Activated T-cell treated with anti-CD3 and anti-CD28 coated beads, Interleukin-2, amount 50 U/mL, for 72 hours (primary cell): ENCODE results near the gene SYTL2. TPM values are rescaled to one million over a fixed set of nuclear protein-coding genes. Genes with fewer than 3 reads are reported as not detected.

ENCODE experiments used
- ATAC-seq, 2 donors: fragments of 150-1000 bp; cut with Tn5 transposase; replicated peaks in 1 of 2; 2 replicates each; pipeline ENCODE4 v1.10.0; 2021; ENCODE audit warnings: moderate library complexity in 2 of 2, mild to moderate bottlenecking in 1 of 2
- DNase-seq, 2 donors: peaks; one replicate each; pipeline ENCODE4 v3.0.0; 2021 to 2022; ENCODE audit warnings: mixed read lengths in 1 of 2
- H3K27ac Mint-ChIP-seq: one replicate; pipeline ENCODE4 v1.8.0; 2022; ENCODE audit warnings: mild to moderate bottlenecking, moderate library complexity, mixed read lengths
- H3K27me3 Mint-ChIP-seq: one replicate; pipeline ENCODE4 v1.8.0; 2022; ENCODE audit warnings: low read depth, mixed read lengths
- H3K36me3 Mint-ChIP-seq, 2 donors: one replicate each; pipeline ENCODE4 v1.8.0; 2022; ENCODE audit warnings: mixed read lengths in 2 of 2, mild to moderate bottlenecking in 1 of 2; ENCODE audit not compliant: insufficient read depth in 2 of 2
- H3K4me1 Mint-ChIP-seq: one replicate; pipeline ENCODE4 v1.8.0; 2022; ENCODE audit warnings: low read depth, mixed read lengths
- H3K4me3 Mint-ChIP-seq, 2 donors: one replicate each; pipeline ENCODE4 v1.8.0; 2022; ENCODE audit warnings: mild to moderate bottlenecking in 2 of 2, mixed read lengths in 2 of 2, moderate library complexity in 2 of 2
- H3K9me3 Mint-ChIP-seq, 2 donors: one replicate each; pipeline ENCODE4 v1.8.0; 2022; ENCODE audit warnings: mixed read lengths in 2 of 2
- total RNA-seq, 2 donors: library from RNA; stranded (reverse); gene quantifications; one replicate each; pipeline ENCODE4 v1.2.3, GENCODE V29; 2022

Gene SYTL2
- total RNA-seq, 2 donors from 2014 or later, result 34.4 to 40.1 TPM

DNA sequence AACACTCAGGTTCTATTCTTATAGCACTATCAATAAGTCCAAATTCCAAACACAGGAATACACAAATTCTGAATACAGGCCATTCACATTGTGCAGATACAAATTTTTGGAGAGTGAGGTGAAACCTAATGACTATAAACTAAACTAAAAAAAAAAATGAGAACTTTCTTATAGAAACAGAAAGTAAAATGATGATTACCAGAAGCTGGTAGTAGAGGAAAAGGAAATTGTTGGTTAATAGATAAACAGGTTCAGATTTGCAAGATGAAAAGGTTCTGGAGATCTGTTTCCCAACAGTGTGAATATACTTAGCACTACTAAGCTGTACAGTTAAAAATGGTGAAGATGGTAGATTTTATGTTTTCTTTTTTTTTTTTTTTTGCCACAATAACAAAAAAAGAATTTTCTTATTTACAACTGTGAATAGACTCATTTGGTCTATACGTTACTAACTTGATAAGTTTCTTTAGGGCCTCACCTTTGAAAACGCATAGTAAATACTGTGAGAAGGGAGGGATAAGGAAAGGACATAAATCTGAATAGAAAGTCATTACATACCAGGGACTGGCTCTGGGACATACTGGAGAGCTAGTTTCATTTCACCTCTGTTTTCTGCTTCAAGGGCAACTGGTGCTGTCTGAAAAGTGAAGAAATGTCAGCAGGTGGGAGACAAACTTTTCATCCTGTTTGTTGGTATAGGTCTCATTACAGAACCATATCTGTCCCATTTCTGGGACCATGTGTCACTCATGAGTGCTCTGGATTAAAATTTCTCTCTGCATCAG, 110.8 kb downstream of the SYTL2 start:
- Mint-ChIP-seq H3K4me1 (peaks cover 34% of the 10 kb centered on the region), H3K9me3 (peaks cover 0 to 2% of the 10 kb centered on the region in 2 donors), H3K27me3 (no peaks in the 10 kb centered on the region), H3K36me3 (peaks cover 0 to 1% of the 10 kb centered on the region in 2 donors), H3K4me3 (peak overlapping the region; percentile 49 to 89), H3K27ac (peak overlapping the region; percentile 97)
- DNase-seq, result no peak
- ATAC-seq, result peak; percentile 60 to 73

DNA sequence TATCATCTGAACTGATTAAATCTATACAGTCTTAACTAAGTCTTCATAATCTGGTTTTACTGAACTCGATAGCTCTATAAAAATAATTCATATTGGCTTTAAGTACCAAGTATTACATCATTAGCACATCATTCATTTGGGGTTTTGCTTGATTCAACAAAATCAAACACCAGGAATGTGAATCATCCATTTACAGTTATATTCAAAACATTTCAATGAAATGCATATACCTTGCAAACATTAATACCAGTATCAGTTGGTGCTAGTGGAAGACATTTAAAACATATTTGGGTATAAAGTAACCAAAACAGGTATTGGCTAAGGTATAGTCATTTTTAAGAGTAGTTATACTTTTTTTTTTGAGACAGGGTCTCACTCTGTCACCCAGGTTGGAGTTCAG, 112.7 kb downstream of the SYTL2 start:
- DNase-seq, result no peak
- peak in 1 of 2 donors; percentile 27 for ATAC-seq
- Mint-ChIP-seq H3K27me3 (no peaks in the 10 kb centered on the region), H3K4me1 (peaks cover 34% of the 10 kb centered on the region), H3K27ac (peak overlapping the region; percentile 54), H3K36me3 (peaks cover 0 to 1% of the 10 kb centered on the region in 2 donors), H3K9me3 (peaks cover 0 to 2% of the 10 kb centered on the region in 2 donors), H3K4me3 (no peak overlapping the region)

- H3K9me3 Mint-ChIP-seq, result peaks cover 0 to 2% of the 10 kb centered on the region in 2 donors
- H3K27me3 Mint-ChIP-seq, result no peaks in the 10 kb centered on the region
- H3K36me3 Mint-ChIP-seq, result peaks cover 0 to 1% of the 10 kb centered on the region in 2 donors
- peaks cover 34% of the 10 kb centered on the region for H3K4me1 Mint-ChIP-seq
- ATAC-seq (peak in 1 of 2 donors; percentile 39), DNase-seq (no peak)
- peak overlapping the region; percentile 54 for H3K27ac Mint-ChIP-seq
- no peak overlapping the region for H3K4me3 Mint-ChIP-seq
Measured at GRCh38 chr11:85697747-85698146, 113.2 kb downstream of the SYTL2 start.

DNA sequence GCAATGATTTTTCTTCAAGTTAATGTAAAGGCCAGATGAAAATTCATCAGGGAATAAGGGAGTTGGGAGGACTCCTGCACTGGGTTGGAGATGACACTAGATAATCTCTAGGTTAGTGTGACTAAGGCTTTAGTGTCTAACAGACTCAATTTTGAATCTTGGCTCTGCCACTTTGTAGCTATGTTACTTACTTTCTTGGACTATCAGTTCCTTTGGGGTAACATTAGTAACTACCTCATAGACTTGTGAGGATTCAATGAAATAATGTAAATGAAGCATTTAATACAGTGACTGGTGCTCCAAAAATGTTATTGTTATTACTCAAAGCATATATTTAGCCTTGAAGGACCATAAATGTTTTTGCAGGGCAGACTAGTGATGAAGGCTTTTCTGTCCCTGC, 115.4 kb downstream of the SYTL2 start:
- Mint-ChIP-seq H3K4me1 (peaks cover 30% of the 10 kb centered on the region), H3K27me3 (no peaks in the 10 kb centered on the region), H3K36me3 (peaks cover 0 to 1% of the 10 kb centered on the region in 2 donors), H3K27ac (peak overlapping the region; percentile 43), H3K9me3 (peaks cover 0 to 2% of the 10 kb centered on the region in 2 donors), H3K4me3 (no peak overlapping the region)
- ATAC-seq (no peak), DNase-seq (no peak)

- H3K36me3 Mint-ChIP-seq, result peaks cover 0 to under 1% of the 10 kb centered on the region in 2 donors
- H3K4me3 Mint-ChIP-seq, result no peak overlapping the region
- peaks cover 19% of the 10 kb centered on the region for H3K4me1 Mint-ChIP-seq
- no peaks in the 10 kb centered on the region for H3K27me3 Mint-ChIP-seq
- H3K27ac Mint-ChIP-seq, result no peak overlapping the region
- ATAC-seq, result no peak
- H3K9me3 Mint-ChIP-seq, result peaks cover 0 to 2% of the 10 kb centered on the region in 2 donors
- peak in 1 of 2 donors; percentile 15 for DNase-seq
Measured at GRCh38 chr11:85694385-85694980, 116.5 kb downstream of the SYTL2 start.

GRCh38 chr11:85685820-85686459, 125.0 kb downstream of the SYTL2 start, which contains the start of gene CCDC89:
Gene CCDC89 (minus strand): TSS chr11:85686195. CDS start chr11:85686130, 65 bp downstream.
- Mint-ChIP-seq H3K27ac (peak within 1 kb of the TSS; percentile 20), H3K36me3 (no peaks in the 10 kb centered on the region), H3K4me3 (no peak within 1 kb of the TSS), H3K4me1 (peaks cover 28% of the 10 kb centered on the region), H3K27me3 (no peaks in the 10 kb centered on the region), H3K9me3 (no peaks in the 10 kb centered on the region)
- DNase-seq (no peak), ATAC-seq (no peak)

DNA sequence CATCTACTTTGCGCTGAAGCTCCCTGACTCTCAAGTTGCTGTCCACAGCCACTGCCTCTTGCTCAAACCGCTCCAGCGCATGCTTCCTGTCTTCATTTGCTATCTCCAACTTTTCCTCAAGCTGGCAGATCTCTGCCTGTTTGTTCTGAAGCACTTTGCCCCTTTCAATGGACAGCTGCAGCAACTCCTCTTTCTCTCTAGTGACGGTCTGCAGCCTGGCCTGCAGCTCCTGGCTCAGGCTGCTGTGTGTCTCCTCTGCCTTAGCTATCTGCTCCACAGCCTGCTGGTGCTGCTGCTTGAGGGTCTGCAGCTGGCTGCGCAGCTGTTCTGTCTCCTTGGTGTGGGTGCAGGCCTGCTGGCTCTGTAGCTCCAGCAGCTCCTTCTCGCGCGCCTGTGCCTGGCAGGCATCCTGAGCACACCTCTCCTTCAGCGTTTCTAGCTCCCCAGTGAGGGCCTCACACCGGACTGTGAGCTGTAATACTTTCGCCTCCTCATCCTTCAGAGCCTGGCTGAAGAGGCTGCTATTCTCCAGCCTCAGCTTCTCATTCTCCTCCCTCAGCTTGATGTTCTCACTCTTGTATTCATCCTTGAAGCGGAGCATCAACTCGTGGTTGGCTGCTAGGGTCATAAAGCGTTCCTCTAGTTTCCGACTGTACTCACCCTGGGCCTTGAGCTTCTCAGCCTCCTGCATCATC, 125.7 kb downstream of the SYTL2 start:
- Mint-ChIP-seq H3K36me3 (no peaks in the 10 kb centered on the region), H3K9me3 (no peaks in the 10 kb centered on the region), H3K4me3 (no peak overlapping the region), H3K27me3 (peaks cover 3% of the 10 kb centered on the region), H3K4me1 (peaks cover 28% of the 10 kb centered on the region), H3K27ac (no peak overlapping the region)
- ATAC-seq, result no peak
- DNase-seq, result no peak

GRCh38 chr11:85682330-85683305, 128.3 kb downstream of the SYTL2 start:
- Mint-ChIP-seq H3K9me3 (no peaks in the 10 kb centered on the region), H3K27me3 (peaks cover 6% of the 10 kb centered on the region), H3K36me3 (no peaks in the 10 kb centered on the region), H3K4me3 (peak overlapping the region; percentile 80 to 85), H3K4me1 (peaks cover 28% of the 10 kb centered on the region), H3K27ac (peak overlapping the region; percentile 85)
- ATAC-seq (peak; percentile 89 to 90), DNase-seq (peak; percentile 76 to 79)

DNA sequence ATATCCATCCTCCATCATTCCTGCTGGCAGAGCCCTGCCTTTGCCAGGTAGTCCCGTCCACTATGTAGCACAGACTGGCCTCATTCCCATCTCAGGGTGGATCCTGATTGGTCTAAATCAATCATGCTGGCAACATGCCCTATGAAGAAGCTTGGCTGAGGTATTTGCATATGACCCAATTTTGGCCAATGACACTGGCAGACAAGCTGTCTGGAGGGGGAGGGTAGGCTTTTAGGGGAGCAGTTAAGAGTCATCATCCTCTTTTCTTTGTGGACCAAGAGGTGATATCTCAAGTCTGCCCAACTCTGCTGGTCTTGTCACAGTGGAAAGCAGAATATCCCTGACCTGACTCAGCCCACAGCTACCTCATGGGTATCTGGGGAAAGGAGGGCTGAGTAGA, 130.0 kb downstream of the SYTL2 start:
- Mint-ChIP-seq H3K27ac (no peak overlapping the region), H3K4me3 (no peak overlapping the region), H3K9me3 (no peaks in the 10 kb centered on the region), H3K36me3 (no peaks in the 10 kb centered on the region), H3K27me3 (peaks cover 6% of the 10 kb centered on the region), H3K4me1 (peaks cover 27% of the 10 kb centered on the region)
- ATAC-seq, result peak; percentile 20 to 49
- no peak for DNase-seq

GRCh38 chr11:85679576-85679975, 131.4 kb downstream of the SYTL2 start:
- H3K9me3 Mint-ChIP-seq, result no peaks in the 10 kb centered on the region
- DNase-seq, result no peak
- no peaks in the 10 kb centered on the region for H3K36me3 Mint-ChIP-seq
- H3K27ac Mint-ChIP-seq, result no peak overlapping the region
- ATAC-seq, result no peak
- H3K4me3 Mint-ChIP-seq, result no peak overlapping the region
- H3K4me1 Mint-ChIP-seq, result peaks cover 24% of the 10 kb centered on the region
- peaks cover 6% of the 10 kb centered on the region for H3K27me3 Mint-ChIP-seq

- Mint-ChIP-seq H3K4me3 (peak overlapping the region in 1 of 2 donors; percentile 18), H3K36me3 (no peaks in the 10 kb centered on the region), H3K9me3 (peaks cover 0 to 7% of the 10 kb centered on the region in 2 donors), H3K27ac (no peak overlapping the region), H3K27me3 (no peaks in the 10 kb centered on the region), H3K4me1 (peaks cover 19% of the 10 kb centered on the region)
- ATAC-seq (peak; percentile 89 to 90), DNase-seq (peak; percentile 27 to 32)
Measured at GRCh38 chr11:85673393-85673792, 137.5 kb downstream of the SYTL2 start.
